Suprapubic skin (tissue), 4 donors: ENCODE measurements around the gene KSR1. TPM values are rescaled to one million over a fixed set of nuclear protein-coding genes. Genes with fewer than 3 reads are reported as not detected.

ENCODE experiments used
- DNase-seq, 2 donors: peaks; one replicate each; pipeline ENCODE4 v3.0.0-alpha.2; 2019; ENCODE audit warnings: low spot score in 2 of 2
- H3K27ac ChIP-seq: fragments of 200-600 bp; sonication (generic); one replicate; pipeline ENCODE4 v1.5.1; 2019
- H3K27me3 ChIP-seq: fragments of 200-600 bp; sonication (generic); one replicate; pipeline ENCODE4 v1.5.1; 2019
- H3K36me3 ChIP-seq: fragments of 200-600 bp; sonication (generic); one replicate; pipeline ENCODE4 v1.5.1; 2019
- H3K4me1 ChIP-seq: fragments of 200-600 bp; sonication (generic); one replicate; pipeline ENCODE4 v1.5.1; 2019
- H3K4me3 ChIP-seq: fragments of 200-600 bp; sonication (generic); one replicate; pipeline ENCODE4 v1.5.1; 2019; ENCODE audit warnings: mild to moderate bottlenecking
- H3K9me3 ChIP-seq: fragments of 200-600 bp; sonication (generic); one replicate; pipeline ENCODE4 v1.5.1; 2019
- CTCF ChIP-seq, 2 donors: fragments of 200-600 bp in 1 of 2; fragments of 450-650 bp in 1 of 2; sonication (generic) in 1 of 2; IDR thresholded peaks; one replicate each; pipeline ENCODE4 v1.5.1; 2016 to 2019; ENCODE audit warnings: antibody characterized with exemption in 2 of 2, mild to moderate bottlenecking in 1 of 2, moderate library complexity in 1 of 2
- EP300 ChIP-seq: sonication (generic); formaldehyde crosslinking; IDR thresholded peaks from one replicate; pipeline ENCODE4 v1.6.1; 2017; ENCODE audit warnings: antibody characterized with exemption
- POLR2A ChIP-seq, 2 donors: fragments of 450-650 bp; IDR thresholded peaks; one replicate each; pipeline ENCODE4 v1.6.1; 2017; ENCODE audit warnings: antibody characterized with exemption in 2 of 2, mild to moderate bottlenecking in 2 of 2, moderate library complexity in 2 of 2
- POLR2AphosphoS5 ChIP-seq, 3 donors: sonication (generic); formaldehyde crosslinking; IDR thresholded peaks; one replicate each; pipeline ENCODE4 v1.6.1; 2017; ENCODE audit warnings: antibody characterized with exemption in 3 of 3
- WGBS: methylation state at CpG from one replicate; pipeline ENCODE4 v1.1.5; 2018; 5-methylcytosine and 5-hydroxymethylcytosine counted together
- total RNA-seq, 4 donors: library from RNA; depleted of rRNA; stranded (reverse); fragments of >200 nt; gene quantifications; one replicate each; pipeline ENCODE4 v1.1.0, GENCODE V29; 2016

The KSR1 gene
- total RNA-seq, 4 donors from 2014 or later, result 38.1 to 54.0 (median 49.5) TPM

GRCh38 chr17:27607521-27608091 is 151.4 kb downstream of the KSR1 start:
- no peaks in the 10 kb centered on the region for H3K4me1 ChIP-seq
- no peak overlapping the region for H3K27ac ChIP-seq
- H3K4me3 ChIP-seq, result no peak overlapping the region
- H3K36me3 ChIP-seq, result peaks cover 75% of the 10 kb centered on the region
- no peaks in the 10 kb centered on the region for H3K9me3 ChIP-seq
- no peak for TF ChIP-seq POLR2AphosphoS5 (IDR thresholded peaks at IDR 0.05)
- TF ChIP-seq CTCF (IDR thresholded peaks at IDR 0.05), result no peak
- no peak for TF ChIP-seq POLR2A (IDR thresholded peaks at IDR 0.05)
- no peak for TF ChIP-seq EP300
- H3K27me3 ChIP-seq, result no peaks in the 10 kb centered on the region
- 95% methylated on average over 11 of the region's 16 CpGs for WGBS
- no peak for DNase-seq

GRCh38 chr17:27608328-27609230 is 152.3 kb downstream of the KSR1 start:
- TF ChIP-seq EP300 (no peak), POLR2A (IDR thresholded peaks at IDR 0.05) (no peak), POLR2AphosphoS5 (IDR thresholded peaks at IDR 0.05) (no peak), CTCF (IDR thresholded peaks at IDR 0.05) (no peak)
- Histone ChIP-seq H3K27ac (no peak overlapping the region), H3K4me3 (no peak overlapping the region), H3K27me3 (no peaks in the 10 kb centered on the region), H3K9me3 (no peaks in the 10 kb centered on the region), H3K36me3 (peaks cover 85% of the 10 kb centered on the region), H3K4me1 (no peaks in the 10 kb centered on the region)
- DNase-seq, result no peak
- 96% methylated on average over 10 of the region's 11 CpGs for WGBS

GRCh38 chr17:27609611-27610303 is 153.5 kb downstream of the KSR1 start:
- no peak overlapping the region for H3K4me3 ChIP-seq
- TF ChIP-seq EP300, result no peak
- peak in 1 of 2 donors; percentile 35 for TF ChIP-seq CTCF (IDR thresholded peaks at IDR 0.05)
- H3K27me3 ChIP-seq, result no peaks in the 10 kb centered on the region
- H3K4me1 ChIP-seq, result no peaks in the 10 kb centered on the region
- no peaks in the 10 kb centered on the region for H3K9me3 ChIP-seq
- peaks cover 88% of the 10 kb centered on the region for H3K36me3 ChIP-seq
- H3K27ac ChIP-seq, result no peak overlapping the region
- 87% methylated on average over 7 of the region's 11 CpGs for WGBS
- no peak for DNase-seq

GRCh38 chr17:27610304-27610677 is 154.0 kb downstream of the KSR1 start:
- Histone ChIP-seq H3K27me3 (no peaks in the 10 kb centered on the region), H3K4me3 (no peak overlapping the region), H3K9me3 (no peaks in the 10 kb centered on the region), H3K4me1 (no peaks in the 10 kb centered on the region), H3K36me3 (peaks cover 88% of the 10 kb centered on the region), H3K27ac (no peak overlapping the region)
- TF ChIP-seq CTCF (IDR thresholded peaks at IDR 0.05), result no peak
- no peak for TF ChIP-seq EP300
- TF ChIP-seq POLR2A (IDR thresholded peaks at IDR 0.05), result no peak
- TF ChIP-seq POLR2AphosphoS5 (IDR thresholded peaks at IDR 0.05), result no peak
- no peak for DNase-seq
- WGBS, result 90% methylated on average over 4 of the region's 4 CpGs
